Measurements from ENCODE around the gene PEMT.

GRCh38 chr17:17466511-17466910 lies 125.0 kb downstream of the PEMT start:
- TF ChIP-seq, protein P1, sequence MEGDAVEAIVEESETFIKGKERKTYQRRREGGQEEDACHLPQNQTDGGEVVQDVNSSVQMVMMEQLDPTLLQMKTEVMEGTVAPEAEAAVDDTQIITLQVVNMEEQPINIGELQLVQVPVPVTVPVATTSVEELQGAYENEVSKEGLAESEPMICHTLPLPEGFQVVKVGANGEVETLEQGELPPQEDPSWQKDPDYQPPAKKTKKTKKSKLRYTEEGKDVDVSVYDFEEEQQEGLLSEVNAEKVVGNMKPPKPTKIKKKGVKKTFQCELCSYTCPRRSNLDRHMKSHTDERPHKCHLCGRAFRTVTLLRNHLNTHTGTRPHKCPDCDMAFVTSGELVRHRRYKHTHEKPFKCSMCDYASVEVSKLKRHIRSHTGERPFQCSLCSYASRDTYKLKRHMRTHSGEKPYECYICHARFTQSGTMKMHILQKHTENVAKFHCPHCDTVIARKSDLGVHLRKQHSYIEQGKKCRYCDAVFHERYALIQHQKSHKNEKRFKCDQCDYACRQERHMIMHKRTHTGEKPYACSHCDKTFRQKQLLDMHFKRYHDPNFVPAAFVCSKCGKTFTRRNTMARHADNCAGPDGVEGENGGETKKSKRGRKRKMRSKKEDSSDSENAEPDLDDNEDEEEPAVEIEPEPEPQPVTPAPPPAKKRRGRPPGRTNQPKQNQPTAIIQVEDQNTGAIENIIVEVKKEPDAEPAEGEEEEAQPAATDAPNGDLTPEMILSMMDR (IDR thresholded peaks at IDR 0.05): no peak
- TF ChIP-seq EP300 (IDR thresholded peaks at IDR 0.05) (no peak), POLR2A (IDR thresholded peaks at IDR 0.05) (no peak)
